B cell (primary cell): Measurements from ENCODE around the gene COG6.

Experiments
- CTCF ChIP-seq: fragments of 200-600 bp; IDR thresholded peaks from one replicate; pipeline ENCODE4 v1.8.0; 2022; ENCODE audit warnings: antibody characterized with exemption, mild to moderate bottlenecking
- EZH2 ChIP-seq: IDR thresholded peaks from 2 replicates; pipeline ENCODE4 v1.6.1; 2012; ENCODE audit warnings: borderline replicate concordance, low read depth, mild to moderate bottlenecking, moderate library complexity, low read length; ENCODE audit not compliant: insufficient read depth, poor library complexity, severe bottlenecking

DNA sequence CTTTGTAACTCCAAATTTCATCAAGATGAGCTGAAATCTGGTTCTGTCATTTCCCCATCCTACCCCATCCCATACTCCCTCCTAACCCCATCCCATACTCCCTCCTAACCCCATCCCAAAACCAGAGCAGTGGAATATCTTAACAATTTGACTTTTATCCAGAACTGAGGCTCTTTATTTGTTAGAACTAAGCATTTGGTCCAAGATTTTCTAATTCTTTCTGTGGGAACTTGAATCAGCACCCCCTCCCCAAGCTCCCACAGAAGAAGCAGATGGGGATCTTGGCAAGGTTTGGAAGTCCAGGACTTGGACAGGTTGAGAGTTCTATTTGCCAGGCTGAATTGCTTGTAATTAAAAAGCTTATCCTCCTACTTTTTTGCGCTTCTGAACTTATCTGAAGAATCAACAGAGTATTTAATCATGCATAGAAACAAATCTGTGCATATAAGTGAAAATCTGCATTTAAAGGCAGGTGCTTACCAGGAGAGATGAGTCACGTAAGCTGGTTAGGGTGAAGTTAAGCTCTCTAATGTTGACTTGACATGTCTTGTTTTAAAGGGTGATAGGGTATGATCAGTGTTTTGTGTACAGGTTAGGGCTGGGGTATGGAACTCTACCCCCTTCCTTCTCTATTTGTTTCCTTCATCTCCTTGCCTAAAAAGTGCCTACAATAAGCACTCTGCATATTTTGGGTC, 111.1 kb downstream of the COG6 start:
- no peak for TF ChIP-seq CTCF
- no peak for TF ChIP-seq EZH2
